CD14-positive monocyte (primary cell): ENCODE results near the gene CLN6. TPM values are rescaled to one million over a fixed set of nuclear protein-coding genes. Genes with fewer than 3 reads are reported as not detected.
A peak's percentile ranks its signal among the peaks of the same experiment; 100 is the strongest.

Experiments
- DNase-seq, 3 donors: peaks; one replicate each; pipeline ENCODE4 v3.0.0-alpha.2; 2011 to 2022
- H2AFZ ChIP-seq: 2 replicates; pipeline ENCODE4 v1.6.0; 2012; ENCODE audit warnings: mild to moderate bottlenecking, low read depth, low read length, inconsistent platforms; ENCODE audit not compliant: insufficient read depth, poor library complexity, severe bottlenecking
- H3K27ac ChIP-seq, 2 donors: 1 replicate in 1 of 2; 2 replicates in 1 of 2; pipeline ENCODE4 v1.5.1; 2012 to 2013; ENCODE audit warnings: low read length in 2 of 2, control low read depth in 1 of 2, inconsistent platforms in 1 of 2, low read depth in 1 of 2, mild to moderate bottlenecking in 1 of 2
- H3K27me3 ChIP-seq, 2 donors: one replicate each; pipeline versions ENCODE4 v1.6.0 to v1.6.1; 2011 to 2013; ENCODE audit warnings: low read length in 2 of 2; ENCODE audit not compliant: control insufficient read depth in 2 of 2, insufficient read depth in 2 of 2
- H3K36me3 ChIP-seq, 2 donors: replicated peaks in 1 of 2; 1 replicate in 1 of 2; 2 replicates in 1 of 2; pipeline versions ENCODE4 v1.5.1 to v1.6.1; 2012 to 2013; ENCODE audit warnings: low read length in 2 of 2, control low read depth in 1 of 2, inconsistent platforms in 1 of 2, mild to moderate bottlenecking in 1 of 2; ENCODE audit not compliant: insufficient read depth in 2 of 2, control insufficient read depth in 1 of 2
- H3K4me1 ChIP-seq, 2 donors: 1 replicate in 1 of 2; 2 replicates in 1 of 2; pipeline versions ENCODE4 v1.5.1 to v1.6.1; 2012 to 2013; ENCODE audit warnings: low read length in 2 of 2, control low read depth in 1 of 2, inconsistent platforms in 1 of 2, mild to moderate bottlenecking in 1 of 2, moderate library complexity in 1 of 2; ENCODE audit not compliant: insufficient read depth in 2 of 2, control insufficient read depth in 1 of 2
- H3K4me2 ChIP-seq: replicated peaks from 2 replicates; pipeline ENCODE3; 2012; ENCODE audit warnings: low read length, moderate library complexity, mild to moderate bottlenecking; ENCODE audit not compliant: poor library complexity, severe bottlenecking; ENCODE audit errors: extremely low read depth
- H3K4me3 ChIP-seq, 3 experiments: fragments of 200-600 bp in 1 of 3; sonication (generic) in 1 of 3; replicated peaks in 1 of 3; 1 replicate in 2 of 3; 2 replicates in 1 of 3; pipeline ENCODE4 v1.5.1; 2011 to 2013; ENCODE audit warnings: low read length in 3 of 3, mild to moderate bottlenecking in 3 of 3, control low read depth in 2 of 3, low read depth in 2 of 3, inconsistent platforms in 1 of 3, moderate library complexity in 1 of 3
- H3K79me2 ChIP-seq: 2 replicates; pipeline ENCODE4 v1.6.0; 2012; ENCODE audit warnings: mild to moderate bottlenecking, control low read depth, inconsistent platforms, low read length, moderate library complexity; ENCODE audit not compliant: insufficient read depth
- H3K9ac ChIP-seq: 2 replicates; pipeline ENCODE4 v1.6.0; 2017; ENCODE audit warnings: low read length, mild to moderate bottlenecking; ENCODE audit not compliant: insufficient read depth, poor library complexity, severe bottlenecking
- H3K9me3 ChIP-seq, 2 donors: replicated peaks in 1 of 2; 1 replicate in 1 of 2; 2 replicates in 1 of 2; pipeline versions ENCODE4 v1.5.1 to v1.6.1; 2012 to 2013; ENCODE audit warnings: low read length in 2 of 2, control low read depth in 1 of 2; ENCODE audit not compliant: control insufficient read depth in 1 of 2, insufficient read depth in 1 of 2
- H4K20me1 ChIP-seq: 2 replicates; pipeline ENCODE4 v1.6.0; 2012; ENCODE audit warnings: mild to moderate bottlenecking, low read length, control low read depth, moderate library complexity; ENCODE audit not compliant: insufficient read depth
- H3K27ac Mint-ChIP-seq, 7 donors: one replicate each; pipeline ENCODE4 v1.8.0; 2020; ENCODE audit warnings: mild to moderate bottlenecking in 7 of 7, mixed read lengths in 7 of 7, moderate library complexity in 6 of 7, inconsistent platforms in 2 of 7
- H3K27me3 Mint-ChIP-seq, 3 donors: one replicate each; pipeline ENCODE4 v1.8.0; 2021 to 2022; ENCODE audit warnings: low read depth in 3 of 3, mild to moderate bottlenecking in 3 of 3, mixed read lengths in 3 of 3, moderate library complexity in 3 of 3, inconsistent platforms in 1 of 3
- H3K36me3 Mint-ChIP-seq, 2 donors: one replicate each; pipeline ENCODE4 v1.8.0; 2020; ENCODE audit warnings: mixed read lengths in 2 of 2, inconsistent platforms in 1 of 2, mild to moderate bottlenecking in 1 of 2
- H3K4me1 Mint-ChIP-seq: one replicate; pipeline ENCODE4 v1.8.0; 2020; ENCODE audit warnings: mild to moderate bottlenecking, mixed read lengths
- H3K4me3 Mint-ChIP-seq, 2 donors: one replicate each; pipeline ENCODE4 v1.8.0; 2020; ENCODE audit warnings: mild to moderate bottlenecking in 2 of 2, mixed read lengths in 2 of 2, moderate library complexity in 1 of 2
- H3K9me3 Mint-ChIP-seq, 7 donors: one replicate each; pipeline ENCODE4 v1.8.0; 2020 to 2022; ENCODE audit warnings: mixed read lengths in 7 of 7, mild to moderate bottlenecking in 6 of 7, moderate library complexity in 6 of 7, inconsistent platforms in 2 of 7
- CTCF ChIP-seq: fragments of 200-600 bp; IDR thresholded peaks from one replicate; pipeline ENCODE4 v1.8.0; 2022; ENCODE audit warnings: antibody characterized with exemption, mild to moderate bottlenecking
- WGBS: methylation state at CpG from one replicate; pipeline ENCODE4 v1.1.5; 2013; ENCODE audit warnings: missing lambda C conversion rate; ENCODE audit not compliant: insufficient coverage; 5-methylcytosine and 5-hydroxymethylcytosine counted together
- intact Hi-C, 2 donors: fragments of 100-400 bp; cut with micrococcal nuclease; formaldehyde crosslinking; loops; one replicate each; pipeline versions ENCODE4 v1.15.0 to v1.15.1; 2023
- polyA plus RNA-seq, 3 donors: library from polyadenylated mRNA; depleted of rRNA in 1 of 3; unstranded in 2 of 3; stranded (reverse) in 1 of 3; fragments of 300-500 nt in 2 of 3; fragments of >200 nt in 1 of 3; fragmentation: Illumina TruSeq in 2 of 3; gene quantifications; 1 replicate in 2 of 3; 2 replicates in 1 of 3; pipeline ENCODE4 v1.2.3, GENCODE V29; 2012 to 2021

CLN6 gene
- polyA plus RNA-seq, 3 donors = 3.4 to 37.6 (median 4.2) TPM

GRCh38 chr15:68196445-68197169, 32.9 kb downstream of the CLN6 start:
- Mint-ChIP-seq H3K27ac (peak overlapping the region in 3 of 7 donors; percentile 4 to 50 (median 32)), H3K27me3 (peaks cover 0 to 2% (median 0%) of the 10 kb centered on the region in 3 donors), H3K36me3 (peaks cover 44 to 69% of the 10 kb centered on the region in 2 donors), H3K4me1 (peaks cover 28% of the 10 kb centered on the region), H3K9me3 (no peaks in the 10 kb centered on the region), H3K4me3 (no peak overlapping the region)
- Histone ChIP-seq H3K4me2 (no peak overlapping the region), H3K79me2 (peaks cover 25% of the 10 kb centered on the region), H3K9ac (no peak overlapping the region), H3K36me3 (peaks cover 42 to 68% of the 10 kb centered on the region in 2 donors), H3K27me3 (no peaks in the 10 kb centered on the region), H3K4me1 (peaks cover 6 to 10% of the 10 kb centered on the region in 2 donors), H3K4me3 (no peak overlapping the region), H4K20me1 (peaks cover 100% of the 10 kb centered on the region), H2AFZ (no peak overlapping the region), H3K9me3 (no peaks in the 10 kb centered on the region), H3K27ac (no peak overlapping the region)
- WGBS = 94% methylated on average over 16 of the region's 17 CpGs
- no peak for DNase-seq
- TF ChIP-seq CTCF = no peak
- intact Hi-C loops = no loop called here

DNA sequence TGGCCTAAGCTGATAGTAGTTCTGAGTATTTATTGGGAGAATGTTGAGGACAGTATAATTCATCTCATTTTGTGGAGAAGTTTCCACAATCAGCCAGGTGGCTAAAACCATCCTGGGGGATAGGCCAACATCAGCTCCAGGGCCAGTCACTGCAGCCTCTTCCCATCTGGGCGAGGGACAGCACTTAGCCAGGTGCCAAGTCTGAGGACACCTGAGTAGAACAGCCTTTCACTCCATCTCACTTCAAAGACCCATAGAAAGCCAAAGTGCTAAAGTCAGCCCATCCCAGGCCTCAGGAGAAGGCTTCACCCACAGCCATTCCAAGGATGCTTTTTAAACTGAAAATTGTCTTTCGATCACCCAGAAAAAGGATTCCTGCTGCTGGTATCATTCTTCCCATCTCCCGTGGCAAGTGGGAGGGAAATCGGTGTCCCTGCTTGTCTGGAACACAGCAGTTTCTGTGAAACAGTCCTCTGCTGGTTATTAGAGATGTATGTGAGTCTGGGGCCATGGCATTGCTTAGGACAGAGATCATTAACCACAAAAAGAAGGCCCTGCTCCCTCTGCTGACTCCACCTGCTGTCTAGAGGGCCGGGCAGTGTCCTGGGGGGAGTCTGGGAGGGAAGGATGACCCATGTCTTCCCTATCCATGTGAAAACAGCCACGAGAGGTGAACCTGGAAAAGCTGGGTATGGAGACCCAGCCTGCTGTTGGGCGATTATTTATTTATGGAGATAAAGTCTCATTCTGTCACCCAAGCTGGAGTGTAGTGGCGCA, 34.0 kb downstream of the CLN6 start:
- peaks cover 54 to 77% of the 10 kb centered on the region in 2 donors for H3K36me3 Mint-ChIP-seq
- H3K9me3 Mint-ChIP-seq = no peaks in the 10 kb centered on the region
- peaks cover 14% of the 10 kb centered on the region for H3K79me2 ChIP-seq
- no peak overlapping the region for H3K4me3 Mint-ChIP-seq
- 98% methylated on average over 4 of the region's 8 CpGs for WGBS
- H3K27me3 Mint-ChIP-seq = peaks cover 0 to 2% (median 0%) of the 10 kb centered on the region in 3 donors
- peaks cover 6 to 10% of the 10 kb centered on the region in 2 donors for H3K4me1 ChIP-seq
- no peak overlapping the region for H3K4me2 ChIP-seq
- H3K4me3 ChIP-seq = no peak overlapping the region
- H3K27ac ChIP-seq = peak overlapping the region in 1 of 2 donors; percentile 30
- no peak overlapping the region for H3K9ac ChIP-seq
- peak; percentile 32 for TF ChIP-seq CTCF
- H4K20me1 ChIP-seq = peaks cover 95% of the 10 kb centered on the region
- H3K36me3 ChIP-seq = peaks cover 51 to 78% of the 10 kb centered on the region in 2 donors
- no peak for DNase-seq
- no peaks in the 10 kb centered on the region for H3K27me3 ChIP-seq
- H2AFZ ChIP-seq = no peak overlapping the region
- intact Hi-C loops = no loop called here
- peaks cover 23% of the 10 kb centered on the region for H3K4me1 Mint-ChIP-seq
- H3K27ac Mint-ChIP-seq = peak overlapping the region in 5 of 7 donors; percentile 19 to 69 (median 59)
- no peaks in the 10 kb centered on the region for H3K9me3 ChIP-seq
